HG03469 (cell line): Measurements from ENCODE around the gene CKS1B.
"Not testable (repeated sequence)": the region's sequence is repeated elsewhere in the genome, so short reads cannot be mapped to it uniquely, and the experiment has no call there.

Experiments
- ATAC-seq: cut with Tn5 transposase; IDR thresholded peaks from one replicate; pipeline ENCODE4 v1.9.1; 2021; ENCODE audit warnings: mild to moderate bottlenecking, moderate library complexity, moderate number of reproducible peaks; ENCODE audit not compliant: unreplicated experiment

The CKS1B gene

GRCh38 chr1:154982897-154983648, 8.6 kb downstream of the CKS1B start, which contains the start of gene FLAD1:
TSS of gene FLAD1 (plus strand) at chr1:154983344. CDS start at chr1:154983695, 351 bp downstream.
- peak; percentile 92 for ATAC-seq

GRCh38 chr1:154983776-154984466, 9.4 kb downstream of the CKS1B start:
- ATAC-seq: no peak

- ATAC-seq: not testable (repeated sequence)
Observed at GRCh38 chr1:154986736-154987135, 12.3 kb downstream of the CKS1B start.

GRCh38 chr1:154987326-154987725, 12.8 kb downstream of the CKS1B start:
- no peak for ATAC-seq

GRCh38 chr1:154988058-154988954, 13.8 kb downstream of the CKS1B start:
- ATAC-seq: no peak

- ATAC-seq: no peak
Observed at GRCh38 chr1:154989195-154989860, 14.8 kb downstream of the CKS1B start.

GRCh38 chr1:154990276-154990675, 15.8 kb downstream of the CKS1B start:
- ATAC-seq: no peak

GRCh38 chr1:154992721-154993571, 18.5 kb downstream of the CKS1B start:
- ATAC-seq: no peak

- no peak for ATAC-seq
Observed at GRCh38 chr1:154993572-154994268, 19.2 kb downstream of the CKS1B start, which contains the start of gene LENEP. TSS of gene LENEP (plus strand) at chr1:154993586. CDS start at chr1:154993608, 22 bp downstream.

GRCh38 chr1:154994269-154994587, 19.7 kb downstream of the CKS1B start:
- no peak for ATAC-seq

GRCh38 chr1:154994591-154994990, 20.1 kb downstream of the CKS1B start:
- ATAC-seq: no peak

- not testable (repeated sequence) for ATAC-seq
Observed at GRCh38 chr1:154995301-154995983, 21.0 kb downstream of the CKS1B start.

- ATAC-seq: no peak
Observed at GRCh38 chr1:154996966-154997701, 22.7 kb downstream of the CKS1B start.

- no peak for ATAC-seq
Observed at GRCh38 chr1:154998201-154998780, 23.8 kb downstream of the CKS1B start.

- no peak for ATAC-seq
Observed at GRCh38 chr1:154998818-154999570, 24.5 kb downstream of the CKS1B start.

GRCh38 chr1:154999571-155000410, 25.3 kb downstream of the CKS1B start:
- no peak for ATAC-seq
